Gastroesophageal sphincter (tissue), 3 donors: ENCODE results near the gene KLF7.

Source experiments
- EP300 ChIP-seq: sonication (generic); formaldehyde crosslinking; IDR thresholded peaks from one replicate; pipeline ENCODE4 v1.6.1; 2017; ENCODE audit warnings: antibody characterized with exemption, mild to moderate bottlenecking
- TF ChIP-seq, protein P1 (sequence below), 4 experiments: fragments of 200-600 bp in 2 of 4; fragments of 450-650 bp in 2 of 4; sonication (generic) in 1 of 4; IDR thresholded peaks; one replicate each; pipeline ENCODE4 v1.5.1; 2017 to 2019; ENCODE audit warnings: antibody characterized with exemption in 4 of 4, mild to moderate bottlenecking in 2 of 4, moderate library complexity in 2 of 4

- TF ChIP-seq EP300: no peak
- TF ChIP-seq, protein P1, sequence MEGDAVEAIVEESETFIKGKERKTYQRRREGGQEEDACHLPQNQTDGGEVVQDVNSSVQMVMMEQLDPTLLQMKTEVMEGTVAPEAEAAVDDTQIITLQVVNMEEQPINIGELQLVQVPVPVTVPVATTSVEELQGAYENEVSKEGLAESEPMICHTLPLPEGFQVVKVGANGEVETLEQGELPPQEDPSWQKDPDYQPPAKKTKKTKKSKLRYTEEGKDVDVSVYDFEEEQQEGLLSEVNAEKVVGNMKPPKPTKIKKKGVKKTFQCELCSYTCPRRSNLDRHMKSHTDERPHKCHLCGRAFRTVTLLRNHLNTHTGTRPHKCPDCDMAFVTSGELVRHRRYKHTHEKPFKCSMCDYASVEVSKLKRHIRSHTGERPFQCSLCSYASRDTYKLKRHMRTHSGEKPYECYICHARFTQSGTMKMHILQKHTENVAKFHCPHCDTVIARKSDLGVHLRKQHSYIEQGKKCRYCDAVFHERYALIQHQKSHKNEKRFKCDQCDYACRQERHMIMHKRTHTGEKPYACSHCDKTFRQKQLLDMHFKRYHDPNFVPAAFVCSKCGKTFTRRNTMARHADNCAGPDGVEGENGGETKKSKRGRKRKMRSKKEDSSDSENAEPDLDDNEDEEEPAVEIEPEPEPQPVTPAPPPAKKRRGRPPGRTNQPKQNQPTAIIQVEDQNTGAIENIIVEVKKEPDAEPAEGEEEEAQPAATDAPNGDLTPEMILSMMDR (IDR thresholded peaks at IDR 0.05): no peak
These were observed 52.3 kb downstream of the KLF7 start for GRCh38 chr2:207113414-207113813.
